GM21529 (cell line): ENCODE data around the gene EI24.
A peak's percentile ranks its signal among the peaks of the same experiment; 100 is the strongest.

Source experiments
- ATAC-seq: cut with Tn5 transposase; IDR thresholded peaks from one replicate; pipeline ENCODE4 v1.9.1; 2021; ENCODE audit not compliant: unreplicated experiment

Gene EI24

GRCh38 chr11:125626288-125626950 lies 57.1 kb downstream of the EI24 start:
- peak; percentile 49 for ATAC-seq

GRCh38 chr11:125627236-125627910 lies 58.1 kb downstream of the EI24 start:
- no peak for ATAC-seq
